Stomach smooth muscle (tissue), 2 donors: ENCODE measurements around the gene DNASE1L3.

Experiments used
- H3K27ac ChIP-seq: one replicate; pipeline ENCODE4 v1.7.0; 2013; ENCODE audit warnings: mild to moderate bottlenecking, low read length, inconsistent platforms
- H3K27me3 ChIP-seq, 2 donors: one replicate each; pipeline ENCODE4 v1.7.0; 2013; ENCODE audit warnings: low read length in 2 of 2; ENCODE audit not compliant: insufficient read depth in 2 of 2, control insufficient read depth in 1 of 2
- H3K36me3 ChIP-seq, 2 donors: one replicate each; pipeline ENCODE4 v1.7.0; 2013; ENCODE audit warnings: low read length in 2 of 2; ENCODE audit not compliant: control insufficient read depth in 2 of 2, insufficient read depth in 2 of 2
- H3K4me1 ChIP-seq: one replicate; pipeline ENCODE4 v1.7.0; 2013; ENCODE audit warnings: low read length; ENCODE audit not compliant: control insufficient read depth, insufficient read depth
- H3K4me3 ChIP-seq, 2 donors: one replicate each; pipeline ENCODE4 v1.7.0; 2013; ENCODE audit warnings: low read length in 2 of 2
- H3K9ac ChIP-seq, 2 donors: one replicate each; pipeline ENCODE4 v1.7.0; 2013; ENCODE audit warnings: low read length in 2 of 2, mild to moderate bottlenecking in 1 of 2
- H3K9me3 ChIP-seq, 2 donors: one replicate each; pipeline ENCODE4 v1.7.0; 2013; ENCODE audit warnings: low read length in 2 of 2; ENCODE audit not compliant: control insufficient read depth in 2 of 2
- donor health status: healthy.
- donor health status: Pancreatic carcinoma.

DNASE1L3 gene

GRCh38 chr3:58210761-58211460, at the start of gene DNASE1L3:
Gene DNASE1L3 (minus strand): TSS chr3:58210972. CDS start chr3:58210906, 66 bp downstream.
- Histone ChIP-seq H3K9ac (no peak within 1 kb of the TSS), H3K4me1 (no peaks in the 10 kb centered on the region), H3K36me3 (no peaks in the 10 kb centered on the region), H3K27ac (no peak within 1 kb of the TSS), H3K4me3 (no peak within 1 kb of the TSS), H3K9me3 (no peaks in the 10 kb centered on the region), H3K27me3 (no peaks in the 10 kb centered on the region)

GRCh38 chr3:58260261-58260731, 49.5 kb upstream of the DNASE1L3 start:
- no peak overlapping the region for H3K27ac ChIP-seq

GRCh38 chr3:58258392-58259055, 47.8 kb upstream of the DNASE1L3 start:
- H3K36me3 ChIP-seq: peaks cover 10 to 11% of the 10 kb centered on the region in 2 donors

More at GRCh38 chr3:58260261-58260731, 49.5 kb upstream of the DNASE1L3 start:
- no peak overlapping the region for H3K9ac ChIP-seq
- no peaks in the 10 kb centered on the region for H3K27me3 ChIP-seq
- H3K36me3 ChIP-seq: peaks cover 10 to 11% of the 10 kb centered on the region in 2 donors
- H3K4me1 ChIP-seq: no peaks in the 10 kb centered on the region
- no peak overlapping the region for H3K4me3 ChIP-seq
- H3K9me3 ChIP-seq: no peaks in the 10 kb centered on the region

GRCh38 chr3:58256511-58256910, 45.7 kb upstream of the DNASE1L3 start:
- peaks cover 10 to 11% of the 10 kb centered on the region in 2 donors for H3K36me3 ChIP-seq
- no peak overlapping the region for H3K4me3 ChIP-seq
- no peak overlapping the region for H3K9ac ChIP-seq
- no peak overlapping the region for H3K27ac ChIP-seq
- no peaks in the 10 kb centered on the region for H3K27me3 ChIP-seq
- H3K4me1 ChIP-seq: peaks cover under 1% of the 10 kb centered on the region
- H3K9me3 ChIP-seq: no peaks in the 10 kb centered on the region

More at GRCh38 chr3:58258392-58259055, 47.8 kb upstream of the DNASE1L3 start:
- Histone ChIP-seq H3K4me1 (no peaks in the 10 kb centered on the region), H3K9ac (no peak overlapping the region), H3K27ac (no peak overlapping the region), H3K27me3 (no peaks in the 10 kb centered on the region), H3K4me3 (no peak overlapping the region), H3K9me3 (no peaks in the 10 kb centered on the region)

- Histone ChIP-seq H3K4me3 (no peak overlapping the region), H3K27me3 (no peaks in the 10 kb centered on the region), H3K9me3 (no peaks in the 10 kb centered on the region), H3K4me1 (peaks cover 3% of the 10 kb centered on the region), H3K27ac (no peak overlapping the region), H3K9ac (no peak overlapping the region), H3K36me3 (peaks cover 10 to 11% of the 10 kb centered on the region in 2 donors)
Observed at GRCh38 chr3:58256061-58256460, 45.3 kb upstream of the DNASE1L3 start.

- Histone ChIP-seq H3K27ac (no peak overlapping the region), H3K9ac (no peak overlapping the region), H3K4me3 (no peak overlapping the region), H3K9me3 (no peaks in the 10 kb centered on the region), H3K36me3 (peaks cover 4 to 7% of the 10 kb centered on the region in 2 donors), H3K27me3 (no peaks in the 10 kb centered on the region), H3K4me1 (peaks cover 5% of the 10 kb centered on the region)
Observed at GRCh38 chr3:58254144-58254543, 43.4 kb upstream of the DNASE1L3 start.

- Histone ChIP-seq H3K36me3 (no peaks in the 10 kb centered on the region), H3K27ac (no peak overlapping the region), H3K9ac (peak overlapping the region in 1 of 2 donors; percentile 36), H3K9me3 (no peaks in the 10 kb centered on the region), H3K4me3 (no peak overlapping the region), H3K4me1 (peaks cover 5% of the 10 kb centered on the region), H3K27me3 (no peaks in the 10 kb centered on the region)
Observed at GRCh38 chr3:58251631-58252035, 40.9 kb upstream of the DNASE1L3 start.

GRCh38 chr3:58250093-58250707, 39.4 kb upstream of the DNASE1L3 start:
- H3K36me3 ChIP-seq: no peaks in the 10 kb centered on the region
- no peak overlapping the region for H3K4me3 ChIP-seq
- no peaks in the 10 kb centered on the region for H3K27me3 ChIP-seq
- no peak overlapping the region for H3K9ac ChIP-seq
- no peaks in the 10 kb centered on the region for H3K9me3 ChIP-seq
- H3K27ac ChIP-seq: no peak overlapping the region
- H3K4me1 ChIP-seq: peaks cover 5% of the 10 kb centered on the region

GRCh38 chr3:58249358-58250092, 38.8 kb upstream of the DNASE1L3 start:
- no peaks in the 10 kb centered on the region for H3K36me3 ChIP-seq
- no peaks in the 10 kb centered on the region for H3K27me3 ChIP-seq
- no peak overlapping the region for H3K27ac ChIP-seq
- H3K4me1 ChIP-seq: peaks cover 5% of the 10 kb centered on the region
- H3K4me3 ChIP-seq: no peak overlapping the region
- H3K9me3 ChIP-seq: no peaks in the 10 kb centered on the region
- H3K9ac ChIP-seq: no peak overlapping the region
